Stimulated activated CD4-positive, alpha-beta T cell treated with anti-CD3 and anti-CD28 coated beads, TNF-alpha, amount 100 ng/mL, for 1 hour (primary cell): Measurements from ENCODE around the gene EIF5A.

Source experiments
- DNase-seq, 3 donors: peaks; one replicate each; pipeline ENCODE4 v3.0.0-alpha.2; 2020; ENCODE audit warnings: low read depth in 3 of 3, low spot score in 1 of 3

Gene EIF5A

GRCh38 chr17:7352910-7353635, 45.6 kb downstream of the EIF5A start:
- DNase-seq = no peak

DNA sequence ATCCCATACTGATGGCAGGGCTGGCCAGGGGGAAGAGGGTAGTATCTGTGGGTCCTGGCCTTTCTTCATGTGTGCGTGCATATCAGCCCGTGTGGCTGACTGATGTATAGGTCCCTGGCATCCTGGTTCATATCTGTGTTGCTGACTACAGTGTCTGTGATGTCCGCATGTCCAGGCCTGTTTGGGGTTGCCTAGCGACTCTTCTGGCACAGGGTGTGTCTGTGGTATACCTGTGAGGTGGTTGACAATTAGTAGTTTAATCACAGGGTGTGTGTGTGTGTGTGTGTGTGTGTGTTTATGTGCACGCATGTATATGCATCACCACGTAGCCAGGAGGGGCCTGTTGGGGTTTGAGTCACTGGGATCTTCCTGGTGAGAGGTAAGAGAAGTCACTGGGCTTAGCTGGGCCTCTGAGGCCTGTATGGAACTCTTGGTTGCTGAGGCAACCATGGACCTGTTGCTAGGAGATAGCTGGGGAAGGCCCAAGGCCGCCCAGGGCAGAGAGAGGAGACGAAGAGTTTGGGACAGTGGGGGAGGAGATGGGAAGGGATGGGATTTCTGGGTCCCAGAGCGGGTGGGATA, 46.9 kb downstream of the EIF5A start:
- no peak for DNase-seq

DNA sequence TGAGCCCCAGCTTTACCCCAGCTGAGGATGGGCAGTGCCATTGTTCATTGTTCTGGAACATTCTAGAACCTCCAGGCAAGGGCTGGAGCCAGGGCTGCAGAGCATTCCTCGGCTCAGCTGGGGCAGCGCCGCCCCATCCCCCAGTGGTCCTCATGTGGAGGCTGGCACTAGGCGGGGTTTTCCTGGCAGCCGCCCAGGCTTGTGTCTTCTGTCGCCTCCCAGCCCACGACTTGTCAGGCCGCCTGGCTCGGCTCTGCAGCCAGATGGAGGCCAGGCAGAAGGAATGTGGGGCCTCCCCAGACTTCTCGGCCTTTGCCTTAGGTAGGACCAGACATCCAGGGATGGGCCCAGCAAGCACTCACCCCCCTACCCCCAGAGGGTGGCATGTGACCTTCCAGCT, 47.6 kb downstream of the EIF5A start, which contains the start of gene TMEM95:
TMEM95 (plus strand) TSS at position 104 of the 400 bp plus-strand sequence; CDS start at position 153, 49 bp downstream.
- no peak for DNase-seq

GRCh38 chr17:7355573-7355972, 48.1 kb downstream of the EIF5A start:
- no peak for DNase-seq

DNA sequence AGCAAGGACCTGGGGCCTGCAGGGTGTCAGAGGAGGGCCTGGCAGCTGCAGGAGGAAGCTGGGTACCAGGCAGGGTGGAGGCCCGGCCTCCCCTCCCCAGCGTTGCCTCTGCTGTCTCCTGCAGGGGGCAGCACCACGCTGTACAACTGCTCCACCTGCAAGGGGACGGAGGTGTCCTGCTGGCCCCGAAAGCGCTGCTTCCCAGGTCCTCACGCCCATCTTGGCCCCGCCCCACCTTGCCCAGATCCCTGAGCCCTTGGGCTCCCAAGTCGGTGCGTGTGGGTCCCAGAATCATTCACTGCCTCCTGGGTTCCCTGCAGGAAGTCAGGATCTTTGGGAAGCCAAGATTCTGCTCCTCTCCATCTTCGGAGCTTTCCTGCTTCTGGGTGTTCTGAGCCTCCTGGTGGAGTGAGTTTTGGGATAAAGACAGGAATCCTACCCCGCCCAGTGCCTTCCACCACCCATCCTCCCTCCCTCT, 48.7 kb downstream of the EIF5A start:
- peak; percentile 67 to 77 (median 73) for DNase-seq

DNA sequence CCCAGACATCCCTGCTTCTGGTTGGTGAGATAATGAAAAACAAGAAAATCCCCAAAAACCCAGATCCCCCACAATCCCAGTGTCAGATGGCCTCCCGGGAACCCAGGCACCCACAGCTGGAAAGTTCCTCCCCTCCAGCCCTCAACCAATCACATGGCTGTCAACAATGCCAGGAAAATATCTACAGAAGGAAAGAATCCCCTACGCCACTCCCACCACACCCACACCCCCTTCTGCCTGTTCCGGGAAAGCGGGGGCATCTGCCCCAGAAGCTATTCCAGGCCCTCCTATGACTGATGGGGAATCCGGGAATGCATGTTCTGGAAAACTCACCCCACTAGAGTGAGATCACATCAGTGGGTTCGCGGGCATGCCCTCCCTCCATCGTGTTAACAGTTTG, 49.3 kb downstream of the EIF5A start:
- no peak for DNase-seq

- no peak for DNase-seq
These were observed 50.0 kb downstream of the EIF5A start for GRCh38 chr17:7357381-7357780.

GRCh38 chr17:7361906-7362305, 54.5 kb downstream of the EIF5A start:
- DNase-seq = no peak
